GM21528 (cell line): ENCODE data around the gene MCF2L2.
A peak's percentile ranks its signal among the peaks of the same experiment; 100 is the strongest.

Source experiments
- ATAC-seq: cut with Tn5 transposase; IDR thresholded peaks from one replicate; pipeline ENCODE4 v1.9.1; 2021; ENCODE audit warnings: mild to moderate bottlenecking, moderate library complexity; ENCODE audit not compliant: unreplicated experiment, low FRiP score

Gene MCF2L2

GRCh38 chr3:183331498-183331897 lies 96.9 kb downstream of the MCF2L2 start:
- ATAC-seq, result no peak

GRCh38 chr3:183330881-183331280 lies 97.5 kb downstream of the MCF2L2 start:
- no peak for ATAC-seq

- ATAC-seq, result no peak
These were observed 98.9 kb downstream of the MCF2L2 start for GRCh38 chr3:183329543-183329942.

- no peak for ATAC-seq
These were observed 99.6 kb downstream of the MCF2L2 start for GRCh38 chr3:183328823-183329222.

- ATAC-seq, result no peak
These were observed 100.3 kb downstream of the MCF2L2 start for GRCh38 chr3:183328164-183328563.

GRCh38 chr3:183327343-183327742 lies 101.1 kb downstream of the MCF2L2 start:
- no peak for ATAC-seq

GRCh38 chr3:183324083-183324482 lies 104.3 kb downstream of the MCF2L2 start:
- no peak for ATAC-seq

- no peak for ATAC-seq
These were observed 109.0 kb downstream of the MCF2L2 start for GRCh38 chr3:183319371-183319770.

GRCh38 chr3:183318877-183319276 lies 109.5 kb downstream of the MCF2L2 start:
- no peak for ATAC-seq

- ATAC-seq, result no peak
These were observed 110.2 kb downstream of the MCF2L2 start for GRCh38 chr3:183317886-183318865.

- no peak for ATAC-seq
These were observed 111.1 kb downstream of the MCF2L2 start for GRCh38 chr3:183317271-183317670.

GRCh38 chr3:183315739-183316138 lies 112.7 kb downstream of the MCF2L2 start:
- ATAC-seq, result no peak

- ATAC-seq, result no peak
These were observed 114.7 kb downstream of the MCF2L2 start for GRCh38 chr3:183313764-183314163.

- no peak for ATAC-seq
These were observed 115.1 kb downstream of the MCF2L2 start for GRCh38 chr3:183313351-183313750.

- no peak for ATAC-seq
These were observed 116.0 kb downstream of the MCF2L2 start for GRCh38 chr3:183312433-183312832.

- no peak for ATAC-seq
These were observed 117.5 kb downstream of the MCF2L2 start for GRCh38 chr3:183310936-183311335.

GRCh38 chr3:183309276-183309675 lies 119.1 kb downstream of the MCF2L2 start:
- ATAC-seq, result no peak

GRCh38 chr3:183308751-183309150 lies 119.7 kb downstream of the MCF2L2 start:
- ATAC-seq, result no peak

- no peak for ATAC-seq
These were observed 120.7 kb downstream of the MCF2L2 start for GRCh38 chr3:183307749-183308148.

- peak; percentile 71 for ATAC-seq
These were observed 121.4 kb downstream of the MCF2L2 start for GRCh38 chr3:183306798-183307671.

- no peak for ATAC-seq
These were observed 124.7 kb downstream of the MCF2L2 start for GRCh38 chr3:183303690-183304089.
